Neural progenitor cell (in vitro differentiated cells): ENCODE data around the gene TTC21A.

Experiments
- CTCF ChIP-seq: fragments of 200-600 bp; sonication (generic); IDR thresholded peaks from 2 replicates; pipeline ENCODE4 v1.5.1; 2017; ENCODE audit warnings: antibody characterized with exemption, mild to moderate bottlenecking
- EZH2 ChIP-seq: fragments of 200-600 bp; sonication (generic); IDR thresholded peaks from 2 replicates; pipeline ENCODE4 v1.6.1; 2017; ENCODE audit warnings: antibody characterized with exemption, mild to moderate bottlenecking, moderate library complexity
- EZH2phosphoT487 ChIP-seq: fragments of 200-600 bp; sonication (generic); IDR thresholded peaks from 2 replicates; pipeline ENCODE4 v1.6.1; 2017; ENCODE audit warnings: antibody characterized with exemption

DNA sequence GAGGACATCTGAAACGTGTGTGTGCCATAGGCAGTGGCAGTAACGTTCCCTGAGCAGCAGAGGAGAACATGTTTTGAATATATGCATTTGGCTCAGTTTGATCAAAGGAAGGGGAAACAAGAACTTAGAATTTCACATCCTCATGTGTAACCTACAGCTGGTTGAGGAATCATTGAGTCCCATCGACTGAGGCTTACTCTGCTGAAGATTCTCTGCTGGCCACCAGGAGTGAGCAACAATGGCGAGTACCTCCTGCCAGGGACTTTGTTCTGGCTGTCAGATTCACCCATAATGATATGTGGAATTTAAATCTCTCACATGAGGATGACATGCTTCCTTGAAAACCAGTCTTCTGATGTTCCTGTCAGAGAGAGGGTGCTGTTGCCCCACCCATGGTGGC, 21.3 kb upstream of the TTC21A start:
- TF ChIP-seq CTCF (no peak), EZH2 (no peak), EZH2phosphoT487 (no peak)
